ENCODE results near the gene CREBL2.

GRCh38 chr12:12582895-12583303 is 28.8 kb upstream of the CREBL2 start:
- TF ChIP-seq EZH2 (IDR thresholded peaks at IDR 0.05; ENCODE audit: borderline replicate concordance, low read depth, low read length, poor library complexity, severe bottlenecking) = no peak
- no peak for TF ChIP-seq CTCF (conservative IDR thresholded peaks at IDR 0.05; ENCODE audit: low read depth, low read length)
